K562 (cell line): ENCODE data around the gene DEDD2. TPM values are rescaled to one million over a fixed set of nuclear protein-coding genes. Genes with fewer than 3 reads are reported as not detected.

ENCODE experiments used
- ETV5 ChIP-seq: sonication (generic); formaldehyde crosslinking; IDR thresholded peaks from 2 replicates; pipeline ENCODE4 v1.4.0; 2020; ENCODE audit warnings: low read depth, mild to moderate bottlenecking, missing genetic modification reagents
- FOXJ3 ChIP-seq: sonication (generic); formaldehyde crosslinking; IDR thresholded peaks from 2 replicates; pipeline ENCODE4 v1.4.0; 2020; ENCODE audit warnings: mild to moderate bottlenecking, missing genetic modification reagents
- HIVEP1 ChIP-seq: fragments of 250-450 bp; sonication (Bioruptor Pico); IDR thresholded peaks from 2 replicates; pipeline ENCODE4 v1.4.0; 2020; ENCODE audit warnings: mild to moderate bottlenecking
- HOXB6 ChIP-seq: fragments of 250-450 bp; sonication (Bioruptor Pico); IDR thresholded peaks from 2 replicates; pipeline ENCODE4 v1.5.1; 2022; ENCODE audit warnings: mild to moderate bottlenecking, borderline replicate concordance
- HSF4 ChIP-seq: fragments of 250-450 bp; sonication (Bioruptor Pico); IDR thresholded peaks from 2 replicates; pipeline ENCODE4 v2.1.2; 2022; ENCODE audit warnings: mild to moderate bottlenecking, moderate library complexity, borderline replicate concordance
- KDM2B ChIP-seq: fragments of 250-450 bp; sonication (Bioruptor Pico); IDR thresholded peaks from 2 replicates; pipeline ENCODE4 v1.8.0; 2021; ENCODE audit warnings: mild to moderate bottlenecking, moderate library complexity
- NR1H2 ChIP-seq: sonication (generic); formaldehyde crosslinking; IDR thresholded peaks from 2 replicates; pipeline ENCODE4 v1.4.0; 2020; ENCODE audit warnings: mild to moderate bottlenecking, missing genetic modification reagents
- PRPF4 ChIP-seq: fragments of 200-400 bp; formaldehyde crosslinking; IDR thresholded peaks from one replicate; pipeline ENCODE4 v1.6.1; 2017; ENCODE audit warnings: low read length, low read depth, mild to moderate bottlenecking; ENCODE audit not compliant: insufficient read depth, poor library complexity, severe bottlenecking
- PYGO2 ChIP-seq: fragments of 450-650 bp; IDR thresholded peaks from 2 replicates; pipeline ENCODE4 v1.6.1; 2016; ENCODE audit warnings: mild to moderate bottlenecking, missing genetic modification characterization, moderate library complexity, missing compliant biosample characterization
- RBM34 ChIP-seq: fragments of 200-400 bp; formaldehyde crosslinking; IDR thresholded peaks from 2 replicates; pipeline ENCODE4 v1.6.1; 2018; ENCODE audit warnings: low read length, borderline replicate concordance; ENCODE audit not compliant: insufficient read depth
- SMARCC2 ChIP-seq: fragments of 450-650 bp; IDR thresholded peaks from 2 replicates; pipeline ENCODE4 v1.6.1; 2017; ENCODE audit warnings: antibody characterized with exemption, moderate library complexity, mild to moderate bottlenecking, low read depth
- SREBF2 ChIP-seq: sonication (generic); formaldehyde crosslinking; IDR thresholded peaks from 2 replicates; pipeline ENCODE4 v1.4.0; 2020; ENCODE audit warnings: mild to moderate bottlenecking, missing genetic modification reagents
- TAF9B ChIP-seq: fragments of 450-650 bp; IDR thresholded peaks from 2 replicates; pipeline ENCODE4 v1.6.1; 2018; ENCODE audit warnings: mild to moderate bottlenecking; ENCODE audit not compliant: partially characterized antibody
- TCFL5 ChIP-seq: fragments of 250-450 bp; sonication (Bioruptor Pico); conservative IDR thresholded peaks from 2 replicates; pipeline ENCODE4 v1.6.1; 2021; ENCODE audit warnings: mild to moderate bottlenecking, moderate library complexity, matching md5 sums
- ZKSCAN8 ChIP-seq: fragments of 200-800 bp; sonication (Bioruptor generic); IDR thresholded peaks from 2 replicates; pipeline ENCODE4 v1.6.1; 2016; ENCODE audit warnings: missing genetic modification characterization, missing compliant biosample characterization
- ZNF224 ChIP-seq: sonication (generic); formaldehyde crosslinking; IDR thresholded peaks from 2 replicates; pipeline ENCODE4 v1.8.0; 2022; ENCODE audit warnings: mild to moderate bottlenecking, missing genetic modification reagents
- ZNF384 ChIP-seq: IDR thresholded peaks from 2 replicates; pipeline ENCODE4 v1.6.1; 2012; ENCODE audit warnings: low read depth, low read length, improper control_type of control experiment
- ZNF41 ChIP-seq: fragments of 250-450 bp; sonication (Bioruptor Pico); conservative IDR thresholded peaks from 2 replicates; pipeline ENCODE4 v1.4.0; 2020; ENCODE audit warnings: mild to moderate bottlenecking
- ZNF57 ChIP-seq: fragments of 450-650 bp; formaldehyde crosslinking; IDR thresholded peaks from 2 replicates; pipeline ENCODE4 v1.4.0; 2020; ENCODE audit warnings: mild to moderate bottlenecking, moderate library complexity
- ZNF655 ChIP-seq: fragments of 250-450 bp; sonication (Bioruptor Pico); IDR thresholded peaks from 2 replicates; pipeline ENCODE4 v1.5.0; 2021
- ZSCAN32 ChIP-seq: fragments of 450-650 bp; formaldehyde crosslinking; IDR thresholded peaks from 2 replicates; pipeline ENCODE4 v1.4.0; 2020; ENCODE audit warnings: mild to moderate bottlenecking, moderate library complexity
- polyA plus RNA-seq, 8 experiments: library from polyadenylated mRNA; depleted of rRNA in 4 of 8; stranded (reverse) in 5 of 8; unstranded in 3 of 8; fragments of >200 nt; fragmentation: Nextera tagmentation in 2 of 8; fragmentation: Illumina TruSeq in 1 of 8; extraction: Ambion mirVana in 2 of 8; extraction: Trizol in 1 of 8; gene quantifications; 2 replicates each; pipeline versions ENCODE4 v1.2.1 to v1.2.3, GENCODE V29; 2011 to 2014; ENCODE audit warnings: inconsistent platforms in 1 of 8, missing spikeins in 1 of 8
- total RNA-seq, 7 experiments: library from RNA; depleted of rRNA in 6 of 7; stranded (reverse); fragments of >200 nt in 6 of 7; fragmentation: Illumina TruSeq in 2 of 7; extraction: Trizol in 2 of 7; gene quantifications; 2 replicates each; pipeline versions ENCODE4 v1.2.1 to v1.2.3, GENCODE V29; 2011 to 2021; ENCODE audit warnings: low replicate concordance in 1 of 7
- TF ChIP-seq, protein P1 (sequence below): sonication (generic); formaldehyde crosslinking; IDR thresholded peaks from 2 replicates; pipeline ENCODE4 v1.8.0; 2023; ENCODE audit warnings: mild to moderate bottlenecking, missing genetic modification reagents
- TF ChIP-seq, protein P2 (sequence below): conservative IDR thresholded peaks from 2 replicates; pipeline ENCODE4 v1.6.1; 2011; ENCODE audit warnings: low read depth, mild to moderate bottlenecking, low read length; ENCODE audit not compliant: control insufficient read depth

The DEDD2 gene
- total and polyA plus RNA-seq, 9 of the 15 experiments (the other 6 are each of a cell fraction or from before 2014, with no cell fraction given), result 4.3 to 43.0 (median 29.2) TPM

DNA sequence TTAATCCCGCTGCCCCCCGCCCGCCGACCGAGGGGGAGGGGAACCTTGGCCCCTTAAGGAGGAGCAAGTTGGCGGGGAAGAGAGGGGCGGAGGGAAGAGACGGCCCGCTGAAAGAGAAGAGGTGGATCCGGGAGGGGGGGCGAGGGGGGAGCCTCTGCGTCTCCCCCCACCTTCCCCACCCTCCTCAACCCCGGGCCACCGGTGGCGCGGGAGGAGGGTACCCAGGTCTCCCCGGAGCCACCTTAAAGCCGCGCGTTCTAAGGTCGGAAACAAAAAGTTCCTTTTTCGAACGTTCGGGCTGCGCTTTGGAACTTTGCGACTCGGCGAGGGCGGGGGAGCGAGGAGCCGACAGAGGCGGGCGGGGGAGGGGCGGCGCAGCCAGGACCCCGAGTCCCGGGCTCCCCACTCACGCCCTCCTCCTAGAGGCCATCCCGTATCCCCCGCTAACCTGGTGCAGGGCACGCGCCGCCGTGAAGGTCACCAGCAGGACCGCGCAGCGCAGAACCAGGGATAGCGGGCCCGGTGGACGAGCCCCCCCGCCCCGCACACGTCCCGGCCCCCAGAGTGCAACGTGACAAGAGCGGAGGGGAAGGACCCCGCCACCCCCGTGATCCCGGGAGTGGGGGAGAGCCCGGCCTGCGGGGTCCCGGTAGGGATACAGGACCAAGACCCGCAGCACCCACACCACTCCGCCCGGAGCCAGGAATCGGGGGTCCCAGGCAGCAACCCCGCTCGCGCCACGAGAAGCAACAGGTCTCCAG, 36.8 kb upstream of the DEDD2 start (continued):
- TF ChIP-seq ZNF655 (CRISPR knock-in tag) (no peak), ZNF384 (no peak), ETV5 (CRISPR knock-in tag) (no peak), ZSCAN32 (CRISPR knock-in tag) (no peak), SREBF2 (CRISPR knock-in tag) (no peak), ZNF57 (CRISPR knock-in tag) (no peak), HOXB6 (CRISPR knock-in tag) (no peak), NR1H2 (CRISPR knock-in tag) (no peak), ZNF41 (CRISPR knock-in tag) (no peak), FOXJ3 (CRISPR knock-in tag) (no peak), SMARCC2 (no peak), ZKSCAN8 (CRISPR knock-in tag) (no peak), PRPF4 (no peak), TAF9B (no peak), HIVEP1 (CRISPR knock-in tag) (no peak), RBM34 (no peak), HSF4 (CRISPR knock-in tag) (no peak), ZNF224 (CRISPR knock-in tag) (no peak), TCFL5 (CRISPR knock-in tag) (no peak), KDM2B (CRISPR knock-in tag) (no peak), PYGO2 (no peak)
- TF ChIP-seq, protein P1, sequence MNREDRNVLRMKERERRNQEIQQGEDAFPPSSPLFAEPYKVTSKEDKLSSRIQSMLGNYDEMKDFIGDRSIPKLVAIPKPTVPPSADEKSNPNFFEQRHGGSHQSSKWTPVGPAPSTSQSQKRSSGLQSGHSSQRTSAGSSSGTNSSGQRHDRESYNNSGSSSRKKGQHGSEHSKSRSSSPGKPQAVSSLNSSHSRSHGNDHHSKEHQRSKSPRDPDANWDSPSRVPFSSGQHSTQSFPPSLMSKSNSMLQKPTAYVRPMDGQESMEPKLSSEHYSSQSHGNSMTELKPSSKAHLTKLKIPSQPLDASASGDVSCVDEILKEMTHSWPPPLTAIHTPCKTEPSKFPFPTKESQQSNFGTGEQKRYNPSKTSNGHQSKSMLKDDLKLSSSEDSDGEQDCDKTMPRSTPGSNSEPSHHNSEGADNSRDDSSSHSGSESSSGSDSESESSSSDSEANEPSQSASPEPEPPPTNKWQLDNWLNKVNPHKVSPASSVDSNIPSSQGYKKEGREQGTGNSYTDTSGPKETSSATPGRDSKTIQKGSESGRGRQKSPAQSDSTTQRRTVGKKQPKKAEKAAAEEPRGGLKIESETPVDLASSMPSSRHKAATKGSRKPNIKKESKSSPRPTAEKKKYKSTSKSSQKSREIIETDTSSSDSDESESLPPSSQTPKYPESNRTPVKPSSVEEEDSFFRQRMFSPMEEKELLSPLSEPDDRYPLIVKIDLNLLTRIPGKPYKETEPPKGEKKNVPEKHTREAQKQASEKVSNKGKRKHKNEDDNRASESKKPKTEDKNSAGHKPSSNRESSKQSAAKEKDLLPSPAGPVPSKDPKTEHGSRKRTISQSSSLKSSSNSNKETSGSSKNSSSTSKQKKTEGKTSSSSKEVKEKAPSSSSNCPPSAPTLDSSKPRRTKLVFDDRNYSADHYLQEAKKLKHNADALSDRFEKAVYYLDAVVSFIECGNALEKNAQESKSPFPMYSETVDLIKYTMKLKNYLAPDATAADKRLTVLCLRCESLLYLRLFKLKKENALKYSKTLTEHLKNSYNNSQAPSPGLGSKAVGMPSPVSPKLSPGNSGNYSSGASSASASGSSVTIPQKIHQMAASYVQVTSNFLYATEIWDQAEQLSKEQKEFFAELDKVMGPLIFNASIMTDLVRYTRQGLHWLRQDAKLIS (CRISPR knock-in tag), result no peak
- TF ChIP-seq, protein P2, sequence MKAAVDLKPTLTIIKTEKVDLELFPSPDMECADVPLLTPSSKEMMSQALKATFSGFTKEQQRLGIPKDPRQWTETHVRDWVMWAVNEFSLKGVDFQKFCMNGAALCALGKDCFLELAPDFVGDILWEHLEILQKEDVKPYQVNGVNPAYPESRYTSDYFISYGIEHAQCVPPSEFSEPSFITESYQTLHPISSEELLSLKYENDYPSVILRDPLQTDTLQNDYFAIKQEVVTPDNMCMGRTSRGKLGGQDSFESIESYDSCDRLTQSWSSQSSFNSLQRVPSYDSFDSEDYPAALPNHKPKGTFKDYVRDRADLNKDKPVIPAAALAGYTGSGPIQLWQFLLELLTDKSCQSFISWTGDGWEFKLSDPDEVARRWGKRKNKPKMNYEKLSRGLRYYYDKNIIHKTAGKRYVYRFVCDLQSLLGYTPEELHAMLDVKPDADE, result 0 out of 2 replicates have a peak, but pooled peaks have one; percentile 41
